ENCODE results near the gene SUGP1. TPM values are rescaled to one million over a fixed set of nuclear protein-coding genes. Genes with fewer than 3 reads are reported as not detected.

The SUGP1 gene
- total RNA-seq, 1 experiment from 2014 or later, result 44.8 TPM

- no peak for DNase-seq (ENCODE audit: low read depth)
Observed at GRCh38 chr19:19297759-19298158, 22.6 kb downstream of the SUGP1 start.

GRCh38 chr19:19296953-19297689 lies 23.2 kb downstream of the SUGP1 start:
- DNase-seq (ENCODE audit: low read depth), result no peak

GRCh38 chr19:19294914-19295313 lies 25.4 kb downstream of the SUGP1 start:
- DNase-seq (ENCODE audit: low read depth), result no peak

DNA sequence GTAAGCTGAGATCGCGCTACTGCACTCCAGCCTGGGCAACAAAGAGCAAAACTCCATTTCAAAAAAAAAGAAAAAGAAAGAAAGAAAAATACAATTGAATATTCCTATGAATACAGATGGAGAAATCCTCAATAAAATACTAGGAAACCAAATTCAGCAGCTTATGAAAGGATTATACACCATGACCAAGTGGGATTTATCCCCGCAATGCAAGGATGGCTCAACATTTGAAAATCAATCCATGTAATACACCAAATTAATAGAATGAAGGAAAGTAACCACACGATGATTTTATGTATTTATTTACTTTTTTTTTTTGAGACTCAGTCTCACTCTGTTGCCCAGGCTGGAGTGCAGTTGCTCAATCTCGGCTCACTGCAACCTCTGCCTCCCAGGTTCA lies 27.7 kb downstream of the SUGP1 start:
- DNase-seq (ENCODE audit: low read depth), result no peak

- no peak for DNase-seq (ENCODE audit: low read depth)
Observed at GRCh38 chr19:19285686-19286085, 34.6 kb downstream of the SUGP1 start.

DNA sequence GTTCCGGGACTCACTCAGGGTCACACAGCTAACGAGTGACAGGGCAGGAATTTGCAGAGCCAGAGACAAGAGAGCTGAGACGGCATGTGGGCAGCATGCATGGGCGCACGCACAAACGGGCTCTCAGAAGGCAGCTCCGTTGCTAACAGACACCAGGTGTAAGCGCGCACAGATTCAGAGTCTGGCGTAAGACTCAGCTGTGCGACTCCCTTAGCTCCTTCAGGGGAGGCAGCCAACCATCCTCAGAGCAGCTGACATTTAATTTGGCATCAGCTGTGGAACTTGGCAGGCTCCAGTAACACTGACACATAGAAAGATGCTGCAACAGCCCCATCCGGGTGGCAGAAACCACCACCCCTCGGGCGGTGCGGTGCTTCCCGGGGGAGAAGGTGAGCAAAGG lies 39.7 kb downstream of the SUGP1 start:
- DNase-seq (ENCODE audit: low read depth), result no peak

DNA sequence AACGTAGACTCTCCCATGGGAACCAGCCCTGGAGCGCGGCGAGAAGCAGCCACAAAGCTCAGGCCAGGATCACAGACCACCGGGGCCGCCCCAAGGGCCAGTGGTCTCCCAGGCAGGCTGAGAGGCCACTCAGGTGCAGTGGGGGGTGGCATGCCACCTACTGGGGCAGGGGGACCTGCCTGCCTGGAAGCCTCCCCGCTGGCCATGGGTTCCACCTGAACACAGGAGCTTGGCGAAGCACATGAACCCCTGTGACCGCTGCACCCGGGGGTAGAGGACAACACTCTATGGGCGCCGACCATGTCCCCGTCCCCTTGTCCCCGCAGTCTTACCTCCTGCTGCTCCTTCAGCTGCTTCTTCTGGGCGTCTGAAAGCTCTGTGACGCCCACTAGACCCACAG lies 40.5 kb downstream of the SUGP1 start:
- DNase-seq (ENCODE audit: low read depth), result no peak

GRCh38 chr19:19279062-19279612 lies 41.2 kb downstream of the SUGP1 start:
- DNase-seq (ENCODE audit: low read depth), result no peak

- no peak for DNase-seq (ENCODE audit: low read depth)
Observed at GRCh38 chr19:19278315-19278714, 42.0 kb downstream of the SUGP1 start.

- DNase-seq (ENCODE audit: low read depth), result no peak
Observed at GRCh38 chr19:19276851-19277250, 43.5 kb downstream of the SUGP1 start.

DNA sequence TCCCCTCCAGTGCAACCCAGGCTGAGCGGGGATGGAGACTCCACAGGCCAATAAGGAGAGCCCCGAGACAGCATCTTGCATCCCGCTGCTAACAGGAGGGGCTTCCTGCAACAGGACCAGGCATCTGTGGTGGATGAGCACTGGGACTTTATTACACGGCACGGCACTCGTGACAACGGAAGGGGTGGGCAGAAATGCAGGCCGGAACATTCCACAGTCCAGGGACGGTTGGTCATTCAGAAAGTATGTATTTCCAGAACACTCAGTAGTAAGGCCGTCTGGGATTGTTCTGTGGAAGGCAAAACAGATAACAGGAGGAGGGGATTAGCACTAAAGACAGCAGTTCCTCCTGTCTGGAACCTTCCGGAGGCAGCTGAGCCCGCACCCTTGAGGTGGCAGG lies 43.9 kb downstream of the SUGP1 start:
- DNase-seq (ENCODE audit: low read depth), result no peak

GRCh38 chr19:19274716-19275565 lies 45.4 kb downstream of the SUGP1 start:
- peak; percentile 3 for DNase-seq (ENCODE audit: low read depth)

GRCh38 chr19:19274146-19274545 lies 46.2 kb downstream of the SUGP1 start:
- DNase-seq (ENCODE audit: low read depth), result no peak

GRCh38 chr19:19271828-19272599 lies 48.3 kb downstream of the SUGP1 start:
- no peak for DNase-seq (ENCODE audit: low read depth)

- no peak for DNase-seq (ENCODE audit: low read depth)
Observed at GRCh38 chr19:19270749-19271571, 49.3 kb downstream of the SUGP1 start.

DNA sequence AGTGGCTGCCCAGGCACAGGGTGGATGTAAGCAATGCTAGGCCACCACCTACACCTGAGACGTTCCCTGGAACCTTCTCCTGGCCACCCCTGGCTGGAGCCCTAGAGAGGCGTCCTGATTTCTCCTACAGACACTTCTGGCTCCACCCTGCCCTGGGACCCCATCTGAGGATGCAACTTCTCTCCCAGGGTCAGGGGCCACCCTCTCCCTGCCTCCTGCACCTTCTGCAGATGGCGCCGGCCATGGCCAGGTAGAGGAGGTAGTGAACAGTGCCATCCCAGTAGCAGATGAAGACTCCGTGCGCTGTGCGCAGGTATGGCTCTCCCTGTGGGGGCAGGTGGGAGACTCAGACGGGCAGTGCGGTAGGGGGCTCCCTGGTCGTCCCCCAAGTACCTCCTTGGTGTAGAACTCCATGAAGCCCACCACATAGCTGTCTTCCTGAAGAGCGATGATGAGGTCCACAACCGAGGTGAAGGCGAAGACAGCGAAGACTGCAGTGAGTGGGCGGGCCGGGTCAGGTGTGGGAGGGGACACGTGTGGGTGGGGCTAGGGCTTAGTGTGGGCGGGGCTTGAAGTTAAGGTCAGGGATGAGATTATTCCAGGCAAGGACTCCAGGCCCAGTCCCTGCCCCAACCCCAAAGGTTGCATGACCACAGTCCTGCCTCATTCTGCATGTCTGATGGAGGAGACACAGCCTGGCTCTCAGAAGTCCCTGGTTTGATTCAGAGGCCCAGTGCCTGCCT lies 50.2 kb downstream of the SUGP1 start:
- no peak for DNase-seq (ENCODE audit: low read depth)

GRCh38 chr19:19268453-19269385 lies 51.6 kb downstream of the SUGP1 start:
- DNase-seq (ENCODE audit: low read depth), result no peak

GRCh38 chr19:19267305-19267704 lies 53.0 kb downstream of the SUGP1 start:
- no peak for DNase-seq (ENCODE audit: low read depth)

DNA sequence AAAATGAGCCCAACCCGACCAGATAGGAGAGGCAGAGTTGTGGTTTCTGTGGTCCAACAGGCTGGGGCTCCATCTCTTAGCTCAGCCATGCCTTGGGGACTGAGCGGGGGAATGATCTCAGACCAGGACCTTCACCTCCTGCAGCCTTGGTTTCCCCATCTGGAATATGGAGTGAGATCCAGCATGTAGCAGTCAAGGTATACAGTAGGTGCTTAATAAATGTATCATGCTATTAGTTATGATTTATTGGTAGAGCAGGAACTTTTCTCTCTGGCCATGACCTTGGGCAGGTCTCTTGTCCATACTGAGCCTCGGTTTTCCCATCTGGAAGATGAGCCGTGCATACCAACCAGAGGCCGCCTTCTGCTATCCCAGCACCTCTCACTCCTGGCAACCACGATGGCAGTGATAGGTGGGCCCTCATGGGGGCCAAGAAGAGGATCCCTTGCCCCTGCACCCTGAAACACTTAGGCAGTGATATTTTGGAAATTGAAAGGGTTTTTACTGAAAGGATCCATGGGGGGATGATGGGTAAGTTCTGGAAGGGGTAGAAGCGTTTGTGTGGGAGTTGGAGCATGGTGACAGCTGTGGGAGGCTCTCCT lies 56.3 kb downstream of the SUGP1 start:
- DNase-seq (ENCODE audit: low read depth), result no peak
